ENCODE data around the gene SMU1.

SMU1 gene

DNA sequence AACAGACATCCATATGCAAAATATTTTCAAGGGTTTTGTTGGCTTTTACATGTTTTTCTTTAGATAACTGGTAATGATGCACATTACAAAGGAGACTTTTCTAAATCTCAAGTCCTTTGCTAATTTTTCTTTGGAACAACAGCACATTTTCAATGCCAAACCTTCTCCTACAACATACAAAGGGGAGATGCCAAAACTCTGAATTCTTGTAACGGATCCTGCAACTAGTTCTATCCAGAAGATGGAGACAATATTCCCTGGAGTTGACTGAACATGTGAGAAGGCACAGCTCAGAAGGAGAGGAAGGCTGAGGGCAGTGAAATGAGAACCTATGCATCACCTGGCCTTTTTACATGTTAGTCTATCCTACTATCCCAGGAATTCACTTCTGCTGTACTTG, 30.4 kb downstream of the SMU1 start:
- DNase-seq (ENCODE audit: low read depth in 2 of 2) = no peak

DNA sequence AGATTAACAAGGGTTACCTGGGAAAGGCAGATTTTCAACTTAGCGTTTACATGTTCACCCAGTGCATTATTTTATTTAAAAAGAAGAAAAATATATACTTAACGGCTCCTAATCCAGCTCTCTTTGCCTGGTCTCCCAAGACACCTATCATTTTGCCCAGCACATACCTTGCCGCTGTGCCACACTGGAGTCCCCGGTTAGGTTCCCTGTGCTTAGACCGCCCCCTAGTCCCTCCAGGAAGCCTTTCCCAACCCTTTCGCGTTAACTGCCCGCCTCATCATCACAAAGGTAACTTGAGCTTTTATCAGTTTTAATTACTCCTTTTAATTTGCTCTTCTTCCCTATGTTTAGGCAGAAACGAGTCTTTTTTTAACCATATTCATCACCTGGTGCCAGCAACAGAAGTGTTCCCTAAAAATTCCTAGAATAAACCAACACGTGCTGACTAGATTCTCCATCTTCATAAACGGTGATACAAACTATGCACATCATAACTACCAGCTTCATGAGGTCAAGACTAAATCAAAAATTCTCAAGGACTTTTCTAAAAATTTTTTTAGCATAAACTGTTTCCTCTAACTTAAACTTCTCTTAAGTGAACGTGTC, 31.7 kb downstream of the SMU1 start:
- no peak for DNase-seq (ENCODE audit: low read depth in 2 of 2)

GRCh38 chr9:33044162-33044673, 32.3 kb downstream of the SMU1 start:
- peak; percentile 22 to 26 for DNase-seq (ENCODE audit: low read depth in 2 of 2)

- DNase-seq (ENCODE audit: low read depth in 2 of 2) = no peak
Measured at GRCh38 chr9:33043671-33044070, 32.8 kb downstream of the SMU1 start.

- DNase-seq (ENCODE audit: low read depth in 2 of 2) = no peak
Measured at GRCh38 chr9:33042473-33042872, 34.0 kb downstream of the SMU1 start.

DNA sequence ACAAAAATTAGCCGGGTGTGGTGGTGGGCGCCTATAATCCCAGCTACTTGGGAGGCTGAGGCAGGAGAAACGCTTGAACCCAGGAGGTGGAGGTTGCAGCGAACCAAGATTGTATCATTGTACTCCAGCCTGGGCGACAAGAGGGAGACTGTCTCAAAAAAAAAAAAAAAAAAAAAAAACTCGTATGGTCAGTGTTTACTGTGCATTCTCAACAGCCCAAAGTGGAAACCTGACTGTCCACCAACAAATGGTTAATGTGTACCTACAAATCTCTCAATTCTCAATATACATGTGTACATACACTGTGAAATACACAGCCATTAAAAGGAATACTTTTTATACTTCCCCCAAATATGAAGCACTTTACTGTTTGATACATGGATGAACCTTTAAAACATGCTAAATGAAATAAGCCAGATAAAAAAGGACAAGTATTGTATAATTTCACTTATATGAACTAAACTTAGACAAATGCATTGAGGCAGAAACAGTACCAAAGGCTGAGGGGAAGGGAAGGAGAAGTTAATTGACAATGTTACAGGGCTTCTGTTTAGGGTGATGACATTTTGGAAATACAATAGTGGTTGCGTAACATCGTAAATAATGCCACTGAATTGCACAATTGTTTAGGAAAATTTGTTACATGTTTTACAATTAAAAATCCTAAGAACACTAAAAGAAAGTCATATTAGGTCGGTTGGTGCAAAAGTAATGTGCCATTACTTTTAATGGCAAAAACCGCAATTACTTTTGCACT, 34.9 kb downstream of the SMU1 start:
- no peak for DNase-seq (ENCODE audit: low read depth in 2 of 2)

DNA sequence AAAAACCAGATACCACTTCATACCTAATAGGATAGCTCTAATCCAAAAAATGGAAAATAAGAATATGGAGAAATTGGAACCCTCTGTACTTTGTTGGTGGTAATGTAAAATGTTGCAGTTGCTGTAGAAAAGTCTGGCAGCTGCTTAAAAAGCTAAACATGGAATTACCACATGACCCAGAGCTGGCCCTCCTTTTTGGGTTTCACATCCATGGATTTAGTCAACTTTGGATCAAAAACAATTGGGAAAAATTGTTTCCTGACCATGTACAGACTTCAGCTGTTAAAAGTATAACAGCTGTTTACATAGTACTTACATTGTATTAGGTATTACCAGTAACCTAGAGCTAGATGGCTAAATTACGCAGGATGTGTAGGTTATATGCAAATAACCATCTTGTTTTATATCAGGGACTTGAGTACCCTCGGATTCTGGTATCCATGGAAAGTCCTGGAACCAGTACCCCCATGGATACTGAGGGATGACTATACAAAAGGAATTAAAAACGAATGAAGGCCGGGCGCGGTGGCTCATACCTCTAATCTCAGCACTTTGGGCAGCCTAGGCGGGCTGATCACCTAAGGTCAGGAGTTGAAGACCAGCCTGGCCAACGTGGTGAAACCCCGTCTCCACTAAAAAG, 35.6 kb downstream of the SMU1 start:
- DNase-seq (ENCODE audit: low read depth in 2 of 2) = no peak

GRCh38 chr9:33032865-33033264, 43.6 kb downstream of the SMU1 start:
- DNase-seq (ENCODE audit: low read depth in 2 of 2) = no peak

DNA sequence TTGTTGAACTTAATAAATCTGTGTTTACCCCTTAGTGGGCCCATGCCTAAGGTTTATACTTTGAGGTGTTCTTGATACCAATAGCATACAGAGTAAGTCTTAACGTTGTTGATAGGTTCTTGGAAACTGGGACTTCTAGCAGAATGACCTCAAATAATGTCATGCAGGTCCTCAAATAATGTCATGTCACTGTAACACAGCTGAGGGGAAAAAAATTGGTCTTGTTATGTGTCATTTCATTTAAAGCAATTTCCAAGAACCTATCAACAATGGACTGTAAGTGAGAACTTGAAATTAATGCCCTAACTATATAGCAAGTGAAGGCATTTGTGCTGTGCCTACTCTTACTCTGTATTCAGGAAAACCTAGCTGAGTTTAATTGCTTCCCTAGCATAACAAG, 44.2 kb downstream of the SMU1 start:
- no peak for DNase-seq (ENCODE audit: low read depth in 2 of 2)

DNA sequence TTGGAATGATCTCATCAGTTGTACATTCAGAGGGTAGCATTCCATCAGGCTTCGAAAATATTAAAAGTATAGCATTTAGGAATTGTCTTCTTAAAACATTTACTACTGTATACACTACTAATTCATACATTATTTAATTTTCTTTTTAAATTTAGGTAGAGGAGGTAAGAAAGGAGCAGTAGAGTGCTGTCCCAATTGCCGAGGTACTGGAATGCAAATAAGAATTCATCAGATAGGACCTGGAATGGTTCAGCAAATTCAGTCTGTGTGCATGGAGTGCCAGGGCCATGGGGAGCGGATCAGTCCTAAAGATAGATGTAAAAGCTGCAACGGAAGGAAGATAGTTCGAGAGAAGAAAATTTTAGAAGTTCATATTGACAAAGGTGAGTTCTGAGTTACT, 46.2 kb downstream of the SMU1 start:
- no peak for DNase-seq (ENCODE audit: low read depth in 2 of 2)

DNA sequence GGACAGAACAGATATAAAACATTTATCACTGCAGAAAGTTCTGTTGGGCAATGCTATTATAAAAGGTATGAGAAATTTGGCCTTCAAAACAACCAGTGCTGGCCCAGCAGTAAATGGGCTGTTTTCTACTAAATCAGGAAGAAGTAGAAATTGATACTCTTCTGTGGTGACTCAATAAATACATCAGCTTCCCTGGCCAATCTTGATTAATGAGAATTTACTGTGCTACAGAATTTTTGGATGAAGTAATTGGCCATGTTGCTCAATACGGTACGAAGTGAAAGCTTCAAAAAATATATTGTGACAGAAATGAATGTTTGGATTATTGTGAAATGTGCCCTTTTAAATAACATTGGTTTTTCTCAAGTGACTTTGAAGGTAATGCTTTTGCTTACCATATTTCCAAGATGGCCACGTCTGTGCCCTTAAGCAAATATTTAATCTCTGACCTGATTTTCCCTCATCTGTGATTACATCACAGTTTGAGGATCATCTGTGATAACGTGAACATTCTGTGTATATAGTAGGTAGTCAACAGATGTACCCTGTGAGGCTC, 47.2 kb downstream of the SMU1 start:
- no peak for DNase-seq (ENCODE audit: low read depth in 2 of 2)

GRCh38 chr9:33025572-33026342, 50.7 kb downstream of the SMU1 start:
- peak; percentile 65 to 67 for DNase-seq (ENCODE audit: low read depth in 2 of 2)

DNA sequence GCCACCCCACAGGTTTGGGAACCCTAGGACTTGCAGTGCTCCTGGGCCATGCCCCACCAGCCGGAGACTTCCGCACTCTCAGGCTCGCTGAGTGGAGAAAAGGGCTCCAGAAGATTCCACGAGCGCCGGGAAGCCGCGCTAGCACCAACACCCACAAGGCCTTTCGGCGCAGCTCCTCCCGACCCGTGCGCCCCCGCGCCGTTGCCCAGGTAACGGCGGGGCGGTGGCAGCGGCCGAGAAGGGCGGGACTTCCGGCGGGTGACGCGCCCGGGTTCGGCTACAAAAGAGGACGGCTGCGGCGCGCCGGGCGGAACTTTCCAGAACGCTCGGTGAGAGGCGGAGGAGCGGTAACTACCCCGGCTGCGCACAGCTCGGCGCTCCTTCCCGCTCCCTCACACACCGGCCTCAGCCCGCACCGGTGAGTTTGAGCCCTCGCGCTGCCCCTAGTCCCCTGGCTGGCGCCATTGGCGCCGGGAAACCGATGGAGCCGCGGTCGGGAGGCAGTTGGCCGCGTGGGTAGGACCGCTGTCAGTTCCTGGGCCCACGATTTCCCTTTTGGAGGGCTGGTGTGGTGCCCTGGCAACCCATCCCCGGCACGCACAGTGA, 51.4 kb downstream of the SMU1 start, which contains the start of gene DNAJA1:
Gene DNAJA1, plus strand, starts transcription at position 308 of the 606 bp plus-strand sequence. CDS start 1,212 bp downstream, outside the sequence.
- DNase-seq (ENCODE audit: low read depth in 2 of 2) = peak; percentile 88 to 92

DNA sequence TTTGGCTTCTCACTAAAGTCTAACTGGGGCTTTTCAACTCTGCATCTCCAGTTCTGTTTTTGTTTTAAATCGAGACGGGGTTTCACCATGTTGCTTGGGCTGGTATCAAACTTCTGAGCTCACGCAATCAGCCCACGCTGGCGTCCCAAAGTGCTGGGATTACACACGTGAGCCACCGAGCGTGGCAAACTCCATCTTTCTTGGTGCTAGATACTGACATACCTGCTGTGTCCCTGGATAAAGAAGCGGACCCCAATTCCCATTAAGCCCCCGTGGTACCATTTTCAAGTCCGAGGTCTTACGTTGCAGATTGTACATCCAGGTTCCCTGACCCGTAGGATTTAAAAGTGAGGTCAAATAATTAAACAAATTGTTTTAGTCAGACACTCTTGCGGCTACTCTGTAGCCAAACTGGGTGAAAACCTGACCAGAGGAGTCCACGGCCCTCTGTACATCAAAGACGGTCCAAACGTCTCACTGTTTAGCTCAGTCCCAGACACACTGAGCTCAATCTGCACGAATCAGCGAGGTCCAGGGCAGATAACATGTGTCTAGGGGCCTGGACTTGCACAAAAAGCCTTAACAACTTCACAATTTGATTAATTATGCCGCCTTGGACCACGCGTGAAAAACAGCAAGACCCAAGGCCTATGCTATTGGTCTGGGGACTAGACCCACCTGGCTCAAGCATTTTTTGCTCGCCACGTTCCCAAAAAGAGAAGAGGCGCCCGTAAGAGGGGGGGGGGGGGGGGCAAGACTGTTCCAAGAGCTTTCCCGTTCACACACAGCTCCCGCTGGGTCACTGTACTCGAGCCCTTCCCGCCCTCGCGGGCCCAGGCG, 52.1 kb downstream of the SMU1 start:
- no peak for DNase-seq (ENCODE audit: low read depth in 2 of 2)

DNA sequence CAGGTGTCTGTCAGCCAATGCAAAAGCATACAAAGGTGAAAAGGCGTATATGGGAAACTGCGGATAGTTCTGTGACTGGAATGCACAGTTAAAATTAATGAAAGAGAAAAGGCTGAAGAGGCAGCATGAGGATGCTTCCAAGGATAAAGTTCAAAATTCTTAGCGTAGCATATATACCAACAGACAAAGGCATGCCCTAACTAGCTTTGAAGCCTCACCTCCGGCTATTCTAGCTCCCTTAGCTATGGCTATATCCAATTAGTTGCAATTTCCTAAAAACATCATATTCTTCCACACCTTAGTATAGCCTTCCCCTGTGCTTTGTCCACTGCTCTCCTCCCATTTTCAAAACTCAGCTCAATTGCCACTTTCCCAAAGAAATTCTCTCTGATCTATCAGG, 52.8 kb downstream of the SMU1 start:
- no peak for DNase-seq (ENCODE audit: low read depth in 2 of 2)

DNA sequence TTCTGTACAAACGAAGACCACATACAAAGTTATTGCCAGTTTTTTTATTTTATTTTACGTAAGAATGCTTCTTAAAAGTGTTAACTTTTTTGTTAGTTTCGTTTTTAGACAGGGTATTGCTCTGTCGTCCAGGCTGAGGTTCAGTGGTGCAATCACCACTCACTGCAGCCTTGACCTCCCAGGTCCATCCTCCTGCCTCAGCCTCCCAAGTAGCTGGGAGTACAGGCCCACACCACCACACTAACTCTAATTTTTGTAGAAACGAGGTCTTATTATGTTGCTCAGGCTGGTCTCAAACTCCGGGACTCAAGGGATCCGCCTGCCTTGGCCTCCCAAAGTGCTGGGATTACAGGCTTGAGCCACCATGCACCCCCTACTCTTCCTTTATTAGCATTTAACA, 53.7 kb downstream of the SMU1 start:
- DNase-seq (ENCODE audit: low read depth in 2 of 2) = no peak

DNA sequence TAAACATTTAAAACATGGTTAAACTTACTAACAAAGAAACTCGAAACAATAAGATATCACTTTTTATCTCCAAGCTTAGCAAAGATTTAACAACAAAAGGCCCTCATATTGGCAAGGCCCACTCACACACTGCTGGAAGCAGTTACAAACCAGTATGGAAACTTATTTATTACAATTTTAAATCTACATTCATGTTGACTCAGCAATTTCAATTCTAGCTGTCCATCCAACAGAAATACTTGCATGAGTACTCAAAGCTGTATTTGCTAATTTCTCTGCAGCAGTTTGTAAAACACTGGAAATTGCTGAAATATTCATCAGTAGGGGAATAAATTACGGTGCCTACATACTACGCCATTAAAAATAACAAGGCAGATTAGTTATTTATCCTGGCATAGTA, 54.2 kb downstream of the SMU1 start:
- no peak for DNase-seq (ENCODE audit: low read depth in 2 of 2)

DNA sequence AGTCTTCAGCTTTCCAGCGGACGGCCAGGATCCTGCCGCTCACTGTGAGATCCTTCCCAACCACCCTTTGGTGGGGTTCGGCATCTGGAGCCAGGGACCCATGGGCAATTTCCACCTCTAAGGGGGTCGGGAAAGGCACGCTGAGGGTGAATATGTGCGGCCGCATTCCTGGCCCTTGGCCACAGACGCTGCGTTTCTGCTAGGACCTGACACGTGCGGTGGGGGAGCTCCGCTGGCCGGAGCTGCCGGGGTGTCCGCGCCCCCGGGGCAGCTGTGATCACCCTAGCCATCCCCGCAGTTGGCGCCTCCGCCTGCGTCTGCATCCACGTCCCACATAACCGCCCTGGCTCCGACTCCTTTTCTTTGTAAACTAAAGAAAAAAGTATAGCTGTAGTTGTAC, 56.7 kb downstream of the SMU1 start:
- DNase-seq (ENCODE audit: low read depth in 2 of 2) = no peak

- no peak for DNase-seq (ENCODE audit: low read depth in 2 of 2)
Measured at GRCh38 chr9:33017283-33018041, 59.0 kb downstream of the SMU1 start.

DNA sequence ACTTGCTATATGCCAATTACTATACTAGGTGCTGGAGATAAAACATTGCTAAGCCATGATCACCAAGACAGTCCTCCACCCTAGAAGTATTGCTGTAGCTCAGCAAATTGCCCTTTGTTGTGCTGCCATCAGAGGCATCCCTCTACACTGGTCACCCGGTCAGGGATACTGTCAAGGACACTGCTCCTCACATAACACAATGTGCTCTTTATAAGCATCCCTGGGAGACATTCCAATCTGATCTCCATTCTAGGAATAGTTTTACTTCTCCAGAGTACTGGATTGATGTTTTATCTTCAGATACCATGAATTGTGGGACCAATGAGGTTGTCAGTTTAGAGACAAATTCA, 61.8 kb downstream of the SMU1 start:
- DNase-seq (ENCODE audit: low read depth in 2 of 2) = no peak

Data from stimulated activated CD8-positive, alpha-beta memory T cell treated with anti-CD3 and anti-CD28 coated beads, Interleukin-15, amount 100 ng/mL, for 4 hours (primary cell).